NCI-H446 treated with DMSO at 0.1 percent for 48 hours (cell line): ENCODE measurements around the gene HSPA12A.

ENCODE experiments used
- DNase-seq: peaks from one replicate; lab custom pipeline; 2025; lab: John Stamatoyannopoulos, UW

Gene HSPA12A

DNA sequence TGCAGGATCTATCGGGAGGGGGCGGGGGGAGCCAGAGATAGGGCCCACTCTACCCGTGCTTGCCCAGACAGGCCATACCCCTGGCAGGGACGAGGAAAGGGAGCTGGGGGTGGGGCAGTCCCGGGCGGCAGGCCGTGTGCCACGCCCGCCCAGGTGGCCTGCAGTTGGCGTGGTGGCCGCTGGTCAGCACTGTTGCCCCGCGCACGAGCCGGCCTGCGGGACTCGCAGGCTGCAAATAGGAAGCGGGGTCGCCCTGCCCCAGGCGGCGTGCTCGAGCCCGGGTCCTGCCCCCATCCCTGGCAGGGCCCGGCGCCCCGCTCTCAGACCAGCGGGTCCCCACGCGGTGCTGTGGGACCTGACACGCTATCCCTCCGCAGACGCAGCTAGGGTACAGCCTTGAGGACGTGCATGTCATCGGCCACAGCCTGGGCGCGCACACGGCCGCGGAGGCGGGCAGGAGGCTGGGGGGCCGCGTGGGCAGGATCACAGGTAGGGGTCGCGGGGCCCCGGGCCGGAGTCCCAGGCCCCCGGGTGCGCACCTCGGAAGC lies 114.9 kb downstream of the HSPA12A start:
- DNase-seq, result no peak

DNA sequence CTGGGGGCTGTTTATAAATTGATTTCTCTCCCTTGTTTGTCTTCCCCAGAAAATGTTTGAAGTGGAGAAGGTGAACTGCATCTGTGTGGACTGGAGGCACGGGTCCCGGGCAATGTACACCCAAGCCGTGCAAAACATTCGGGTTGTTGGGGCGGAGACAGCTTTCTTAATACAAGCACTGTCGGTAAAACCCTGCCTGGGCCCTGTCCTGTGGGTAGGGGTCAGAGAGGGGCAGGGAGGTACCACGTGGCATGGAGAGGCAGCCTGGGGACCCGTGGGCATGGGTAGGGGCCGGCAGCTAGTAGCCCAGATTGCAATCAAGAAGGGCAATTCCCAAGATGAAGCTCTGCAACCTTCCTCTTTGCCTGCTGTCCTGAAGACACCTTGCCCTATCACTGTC lies 115.6 kb downstream of the HSPA12A start:
- no peak for DNase-seq

DNA sequence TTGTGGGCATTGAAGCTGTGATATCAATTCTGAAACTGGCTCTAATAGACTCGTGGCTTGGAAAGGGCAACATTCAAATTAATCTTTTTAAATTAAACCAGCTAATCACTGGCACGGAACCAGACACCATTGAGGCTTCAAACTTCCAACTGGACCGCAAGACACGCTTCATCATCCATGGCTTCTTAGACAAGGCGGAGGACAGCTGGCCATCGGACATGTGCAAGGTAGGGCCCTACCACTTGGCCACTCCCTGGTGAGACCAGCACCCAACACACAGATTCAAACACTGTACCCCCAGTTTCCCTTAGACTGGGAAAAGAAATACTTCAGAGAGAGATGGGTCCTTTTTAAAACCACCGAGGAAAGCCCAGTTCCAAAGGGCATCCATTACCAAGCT lies 116.5 kb downstream of the HSPA12A start:
- no peak for DNase-seq

DNA sequence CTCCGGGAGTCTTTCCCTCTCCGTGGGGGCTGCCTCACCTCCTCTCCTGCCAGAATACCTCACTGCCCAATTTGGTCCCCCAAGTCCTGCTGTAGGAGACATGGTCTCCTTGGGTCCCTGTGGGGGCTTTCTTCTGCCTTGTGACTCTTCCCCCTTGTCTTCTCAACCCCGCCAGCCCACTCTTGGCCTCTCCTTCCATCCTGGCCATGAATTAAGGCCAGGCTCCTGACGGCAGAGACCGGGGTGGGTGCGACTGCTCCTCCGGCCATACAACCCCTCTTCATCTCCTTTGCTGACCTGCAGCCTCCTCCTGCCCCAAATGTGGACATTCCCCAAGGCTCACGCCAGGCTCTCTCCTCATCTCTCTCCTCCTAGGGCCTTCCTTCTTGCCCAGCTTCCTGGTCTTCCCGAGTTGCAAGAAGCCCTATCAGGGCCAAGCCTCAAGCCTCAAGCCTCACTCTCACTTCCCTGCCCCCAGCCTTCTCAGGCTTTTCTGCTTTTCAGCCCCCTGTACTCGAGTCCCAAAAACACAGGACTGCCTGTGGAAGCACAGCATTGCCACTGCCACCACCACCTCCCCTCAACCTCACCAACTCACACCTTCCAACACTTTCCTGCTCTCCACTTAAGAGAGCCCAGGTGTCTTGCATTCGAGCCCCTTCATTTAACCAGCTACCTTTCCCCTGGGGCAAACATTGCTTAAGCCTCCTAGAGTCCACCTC lies 120.3 kb downstream of the HSPA12A start:
- DNase-seq, result no peak

DNA sequence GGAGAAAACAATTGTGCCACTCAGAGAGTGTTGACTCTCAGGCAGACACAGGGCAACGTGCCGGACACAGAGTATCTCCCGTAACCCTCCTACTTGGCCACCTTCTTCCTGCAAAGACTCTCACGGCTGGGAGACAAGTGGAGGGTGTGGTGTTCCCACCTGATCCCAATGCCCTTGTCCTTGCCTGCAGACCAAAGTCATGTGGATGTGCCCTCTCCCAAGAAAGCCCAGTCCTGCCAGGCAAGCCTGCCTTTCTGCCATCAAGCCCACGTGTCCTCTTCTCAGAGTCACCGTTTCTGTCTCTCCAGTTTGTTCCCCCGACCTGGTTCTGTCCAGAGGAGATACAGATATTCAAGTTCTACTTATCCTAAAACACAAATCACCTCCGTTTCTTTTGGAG lies 120.9 kb downstream of the HSPA12A start:
- no peak for DNase-seq
